Endothelial cell (in vitro differentiated cells): ENCODE data around the gene VSIR. TPM values are rescaled to one million over a fixed set of nuclear protein-coding genes. Genes with fewer than 3 reads are reported as not detected.

ENCODE experiments used
- DNase-seq: peaks from one replicate; pipeline ENCODE4 v3.0.0; 2021; ENCODE audit warnings: low spot score
- H3K27ac Mint-ChIP-seq: one replicate; pipeline ENCODE4 v1.8.0; 2021; ENCODE audit warnings: mixed read lengths, inconsistent platforms; ENCODE audit not compliant: unreplicated experiment
- H3K27me3 Mint-ChIP-seq: one replicate; pipeline ENCODE4 v1.8.0; 2021; ENCODE audit warnings: mild to moderate bottlenecking, moderate library complexity, mixed read lengths, inconsistent platforms; ENCODE audit not compliant: unreplicated experiment
- H3K36me3 Mint-ChIP-seq: one replicate; pipeline ENCODE4 v1.8.0; 2021; ENCODE audit warnings: mild to moderate bottlenecking, low read depth, mixed read lengths, inconsistent platforms; ENCODE audit not compliant: unreplicated experiment
- H3K4me1 Mint-ChIP-seq: one replicate; pipeline ENCODE4 v1.8.0; 2021; ENCODE audit warnings: mild to moderate bottlenecking, mixed read lengths, inconsistent platforms; ENCODE audit not compliant: unreplicated experiment
- H3K4me3 Mint-ChIP-seq: one replicate; pipeline ENCODE4 v1.8.0; 2021; ENCODE audit warnings: mild to moderate bottlenecking, mixed read lengths, inconsistent platforms; ENCODE audit not compliant: unreplicated experiment
- H3K9me3 Mint-ChIP-seq: one replicate; pipeline ENCODE4 v1.8.0; 2021; ENCODE audit warnings: mixed read lengths, inconsistent platforms; ENCODE audit not compliant: unreplicated experiment
- CTCF ChIP-seq: fragments of 200-600 bp; sonication (generic); IDR thresholded peaks from one replicate; pipeline ENCODE4 v1.5.0; 2021; ENCODE audit warnings: antibody characterized with exemption; ENCODE audit not compliant: unreplicated experiment
- total RNA-seq: library from RNA; stranded (reverse); fragmentation: NEBNext Ultra II Directional; extraction: Animal tissue kit (Norgen Biotek cat#: 25700); gene quantifications from one replicate; pipeline ENCODE4 v1.2.1, GENCODE V29; 2021; ENCODE audit not compliant: unreplicated experiment

Gene VSIR
- total RNA-seq, 1 donor from 2014 or later = 86.1 TPM

- H3K27ac Mint-ChIP-seq = peak overlapping the region; percentile 61
- no peak for TF ChIP-seq CTCF
- H3K9me3 Mint-ChIP-seq = no peaks in the 10 kb centered on the region
- no peak overlapping the region for H3K4me3 Mint-ChIP-seq
- peaks cover 25% of the 10 kb centered on the region for H3K4me1 Mint-ChIP-seq
- DNase-seq = no peak
- H3K36me3 Mint-ChIP-seq = no peaks in the 10 kb centered on the region
- peaks cover 11% of the 10 kb centered on the region for H3K27me3 Mint-ChIP-seq
Measured at GRCh38 chr10:71782221-71782916, 9.0 kb upstream of the VSIR start.

GRCh38 chr10:71780719-71781118 lies 7.4 kb upstream of the VSIR start:
- no peaks in the 10 kb centered on the region for H3K36me3 Mint-ChIP-seq
- no peak overlapping the region for H3K4me3 Mint-ChIP-seq
- H3K9me3 Mint-ChIP-seq = no peaks in the 10 kb centered on the region
- no peak for TF ChIP-seq CTCF
- peaks cover 27% of the 10 kb centered on the region for H3K4me1 Mint-ChIP-seq
- no peak overlapping the region for H3K27ac Mint-ChIP-seq
- DNase-seq = no peak
- peaks cover 14% of the 10 kb centered on the region for H3K27me3 Mint-ChIP-seq

GRCh38 chr10:71780156-71780555 lies 6.8 kb upstream of the VSIR start:
- Mint-ChIP-seq H3K36me3 (no peaks in the 10 kb centered on the region), H3K4me3 (no peak overlapping the region), H3K27me3 (peaks cover 14% of the 10 kb centered on the region), H3K27ac (no peak overlapping the region), H3K4me1 (peaks cover 32% of the 10 kb centered on the region), H3K9me3 (no peaks in the 10 kb centered on the region)
- DNase-seq = no peak
- TF ChIP-seq CTCF = no peak

- H3K27me3 Mint-ChIP-seq = peaks cover 14% of the 10 kb centered on the region
- H3K27ac Mint-ChIP-seq = no peak overlapping the region
- H3K36me3 Mint-ChIP-seq = no peaks in the 10 kb centered on the region
- H3K4me1 Mint-ChIP-seq = peaks cover 32% of the 10 kb centered on the region
- H3K4me3 Mint-ChIP-seq = no peak overlapping the region
- no peaks in the 10 kb centered on the region for H3K9me3 Mint-ChIP-seq
- TF ChIP-seq CTCF = no peak
- DNase-seq = no peak
Measured at GRCh38 chr10:71779641-71780040, 6.3 kb upstream of the VSIR start.

- H3K9me3 Mint-ChIP-seq = no peaks in the 10 kb centered on the region
- no peak overlapping the region for H3K27ac Mint-ChIP-seq
- TF ChIP-seq CTCF = no peak
- no peaks in the 10 kb centered on the region for H3K36me3 Mint-ChIP-seq
- no peak for DNase-seq
- peaks cover 36% of the 10 kb centered on the region for H3K4me1 Mint-ChIP-seq
- H3K27me3 Mint-ChIP-seq = peaks cover 20% of the 10 kb centered on the region
- no peak overlapping the region for H3K4me3 Mint-ChIP-seq
Measured at GRCh38 chr10:71778071-71778825, 4.9 kb upstream of the VSIR start.
